GM21515 (cell line): ENCODE data around the gene KRT71.

Experiments used
- ATAC-seq: cut with Tn5 transposase; IDR thresholded peaks from one replicate; pipeline ENCODE4 v1.9.1; 2021; ENCODE audit not compliant: unreplicated experiment

The KRT71 gene

DNA sequence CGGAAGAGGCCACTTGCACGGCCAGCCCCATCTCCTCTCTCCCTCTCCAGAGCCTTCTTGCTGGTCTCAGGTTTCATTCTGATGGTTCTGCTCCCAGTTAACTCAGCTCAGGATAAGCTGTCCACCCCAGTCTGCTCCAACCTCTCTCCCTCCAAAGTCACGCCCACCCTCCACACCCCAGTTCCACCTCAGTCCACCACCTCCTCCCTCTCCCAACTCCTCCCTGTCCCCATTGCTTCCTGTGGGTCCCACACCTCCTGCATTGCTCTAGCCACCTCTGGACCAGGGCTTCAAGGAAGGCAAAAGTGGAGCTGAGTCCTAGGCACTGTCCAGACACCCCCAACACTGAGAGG is 13.1 kb downstream of the KRT71 start:
- no peak for ATAC-seq

DNA sequence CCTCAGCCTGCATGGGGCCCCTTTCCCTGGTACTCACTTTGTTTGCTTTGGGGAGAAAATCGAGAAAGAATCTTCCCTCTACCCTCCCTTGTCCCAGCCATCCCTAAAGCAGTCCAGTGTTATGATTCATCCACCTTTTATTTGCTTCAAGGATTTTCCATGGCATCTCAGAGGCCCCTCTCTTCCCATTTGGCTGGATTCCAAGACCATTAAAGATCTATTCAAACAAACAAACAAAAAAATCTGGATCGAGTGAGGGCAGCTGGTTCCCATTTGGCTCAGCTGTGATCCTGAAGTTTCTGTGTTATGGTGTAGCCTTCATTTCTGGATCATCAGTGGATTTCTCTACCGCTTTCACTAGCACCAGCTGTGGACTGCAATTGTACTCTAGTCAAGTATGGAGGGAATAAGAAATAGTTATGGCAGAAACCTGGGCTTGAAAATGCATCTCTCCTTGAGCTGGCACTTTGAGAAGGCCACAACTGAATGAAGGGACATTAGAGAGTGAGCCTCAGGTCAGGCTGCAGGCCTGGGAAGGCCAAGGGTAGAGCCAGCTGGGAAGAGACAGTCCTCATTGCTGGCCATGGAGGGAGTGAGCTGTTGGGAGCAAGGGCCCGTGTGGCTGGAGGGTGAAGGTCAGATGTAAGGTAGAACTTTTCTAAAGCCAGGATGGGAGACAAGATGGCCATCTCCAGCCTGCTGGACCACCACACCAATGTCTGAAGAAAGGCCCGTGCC is 13.7 kb downstream of the KRT71 start:
- ATAC-seq, result no peak

DNA sequence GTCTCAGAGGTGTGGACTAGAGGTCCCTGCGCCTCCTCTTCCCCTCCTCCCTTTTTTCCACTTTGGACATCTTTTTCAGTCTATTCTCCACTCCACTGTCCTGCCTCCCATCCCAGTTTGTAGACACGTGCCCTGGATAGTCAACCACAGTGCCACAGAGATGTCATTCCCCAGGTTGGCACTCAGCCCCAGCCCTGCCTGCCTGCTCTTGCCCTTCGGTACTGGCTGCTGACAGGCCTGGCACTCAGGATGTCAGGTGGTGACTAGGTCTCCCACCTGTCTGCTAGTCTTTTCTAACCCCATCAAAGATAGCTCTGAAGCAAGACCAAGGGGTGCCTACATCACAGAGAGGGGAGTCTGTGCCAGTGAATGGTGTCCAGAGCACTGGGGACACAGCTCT is 15.8 kb downstream of the KRT71 start:
- ATAC-seq, result no peak

DNA sequence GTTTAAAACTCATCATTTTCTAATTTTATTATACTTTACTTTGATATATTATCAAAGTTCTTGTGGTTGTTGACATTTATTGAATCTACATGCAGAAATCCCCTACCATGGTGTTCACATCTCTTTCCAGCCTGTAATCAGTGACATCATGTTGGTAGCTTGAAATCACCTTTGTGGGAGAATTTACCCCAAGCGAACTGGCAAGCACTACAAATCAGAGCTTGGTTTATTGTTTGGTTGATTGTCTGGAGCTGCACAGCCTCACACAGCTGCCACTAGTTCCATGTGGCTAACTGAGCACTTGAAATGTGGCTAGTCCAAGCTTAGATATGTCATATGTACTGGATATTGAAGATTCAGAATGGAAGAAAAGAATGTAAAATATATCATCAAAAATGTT is 17.4 kb downstream of the KRT71 start:
- no peak for ATAC-seq

DNA sequence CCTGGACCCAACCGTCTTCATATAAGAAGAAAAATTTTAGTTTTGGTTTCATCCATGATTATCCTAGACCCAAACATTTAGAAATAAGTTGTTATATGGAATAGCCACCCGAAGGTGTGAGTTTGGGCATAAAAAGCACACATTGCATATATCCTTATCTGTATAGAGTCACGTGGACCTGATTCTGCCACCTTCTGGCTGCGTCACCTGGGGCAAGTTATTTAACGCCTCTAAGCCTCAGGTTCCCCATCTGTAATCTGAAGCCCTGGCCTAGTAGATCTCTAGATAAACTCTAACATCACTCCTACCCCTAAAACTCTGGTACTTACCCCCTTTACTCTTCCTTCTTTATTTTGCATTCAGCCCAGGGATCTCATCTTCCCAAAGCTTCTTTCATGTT is 18.5 kb downstream of the KRT71 start:
- no peak for ATAC-seq

DNA sequence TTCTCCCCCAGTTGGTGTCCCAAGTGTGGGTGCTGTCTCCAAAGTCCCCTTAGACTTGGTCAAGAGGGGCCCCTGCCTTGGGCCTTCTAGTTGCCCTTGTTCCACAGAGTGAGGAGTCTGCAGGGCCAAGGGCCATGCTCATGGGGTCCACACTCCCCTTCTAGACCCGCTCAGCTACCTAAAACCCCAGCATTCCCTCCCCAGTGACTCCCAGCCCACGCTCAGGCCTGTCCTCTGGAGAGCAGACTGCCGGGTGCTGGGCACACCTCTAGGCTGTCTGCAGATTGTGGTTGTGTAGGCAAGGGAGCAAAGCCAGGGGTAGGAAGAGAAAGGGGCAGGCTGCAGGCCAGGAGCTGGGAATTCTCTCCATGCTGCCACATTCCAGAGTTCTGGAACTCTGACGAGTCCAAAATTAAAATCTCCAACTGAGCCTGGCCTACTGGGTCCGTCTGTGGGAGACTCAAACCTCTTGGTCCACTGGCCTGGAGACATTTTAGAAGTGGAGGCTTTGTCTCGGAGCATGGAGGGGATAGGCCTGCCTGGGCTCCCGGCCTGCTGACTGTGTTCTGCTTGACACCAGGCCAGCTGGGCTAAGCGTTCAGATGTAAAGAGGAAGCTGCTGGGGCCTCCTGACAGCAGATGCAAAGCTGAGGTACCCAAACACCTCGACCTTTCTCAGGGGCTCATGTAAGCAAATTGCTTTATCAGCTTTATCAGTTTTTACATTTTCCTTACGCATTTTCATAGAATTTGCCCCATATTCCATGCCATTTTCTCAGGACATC is 19.1 kb downstream of the KRT71 start:
- ATAC-seq, result no peak

DNA sequence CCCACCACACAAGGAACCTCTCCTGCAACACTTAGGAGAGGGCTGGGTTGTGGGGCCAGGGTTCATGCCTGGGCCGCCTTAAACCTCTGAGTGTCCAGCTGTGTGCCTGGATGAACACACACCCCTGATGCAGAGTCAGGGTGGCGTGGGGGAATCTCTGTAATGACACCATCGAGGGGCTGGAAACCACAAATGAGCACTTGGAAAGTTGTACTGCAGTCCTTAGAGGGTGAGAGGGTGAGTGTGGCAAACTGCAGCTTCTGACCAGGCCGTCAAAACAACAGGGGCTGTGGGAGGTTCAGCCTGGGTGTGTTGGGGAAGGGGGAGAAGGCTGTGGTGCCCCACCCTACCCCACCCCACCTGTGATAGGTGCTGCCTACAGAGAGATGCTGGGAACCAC is 20.3 kb downstream of the KRT71 start:
- no peak for ATAC-seq

DNA sequence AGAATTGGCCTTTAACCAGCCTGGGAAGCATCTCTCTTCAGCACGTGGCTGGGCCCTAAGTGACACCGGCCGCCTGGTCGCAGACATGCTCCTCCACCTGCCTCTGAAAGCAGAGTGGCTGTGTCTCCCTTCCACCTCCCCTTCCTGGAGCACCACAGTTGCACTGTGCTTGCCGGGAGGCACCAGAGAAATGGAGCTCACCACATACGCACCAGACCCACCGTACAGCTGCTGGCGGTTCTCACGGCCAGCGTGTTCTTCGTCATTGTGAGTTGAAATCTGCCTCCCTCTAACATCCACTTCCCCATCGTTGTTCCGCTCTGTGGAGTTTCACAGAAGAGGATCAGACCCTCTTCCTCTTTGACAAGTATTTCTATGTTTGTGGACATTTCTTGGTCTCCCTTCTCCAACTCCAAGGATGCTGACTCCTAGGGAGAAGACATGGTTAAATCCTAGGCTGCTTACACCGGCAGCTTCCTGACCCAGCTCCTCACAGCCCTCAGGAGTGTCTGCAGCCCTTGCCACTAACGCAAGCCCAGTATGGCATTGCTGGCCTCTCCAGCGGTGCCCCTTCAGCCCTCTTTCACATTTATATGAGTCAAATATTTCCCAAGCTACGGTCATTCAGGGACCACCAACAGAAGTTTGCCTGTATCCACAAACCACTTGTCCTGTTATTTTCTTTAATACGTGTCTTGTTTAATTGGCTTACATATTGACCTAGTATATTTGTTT is 21.2 kb downstream of the KRT71 start:
- ATAC-seq, result no peak

DNA sequence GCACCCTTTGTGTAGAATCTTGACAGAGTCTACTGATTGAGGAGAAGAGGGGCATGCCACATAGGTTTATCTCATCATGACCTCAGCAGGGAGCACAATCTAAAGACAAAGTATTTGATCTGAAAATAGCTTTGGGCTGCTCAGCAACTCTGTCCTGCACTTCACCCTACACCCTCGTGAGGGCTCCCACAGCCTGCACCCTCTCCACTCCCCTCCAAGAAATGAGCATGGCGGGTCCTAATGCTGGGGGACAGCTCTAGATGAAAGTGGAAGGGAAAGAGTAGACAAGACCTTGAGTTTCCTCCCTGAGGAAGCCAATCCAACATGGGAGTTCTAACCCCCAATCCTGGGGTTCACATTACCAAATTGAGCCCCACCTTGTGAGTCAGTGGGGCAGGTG is 22.0 kb downstream of the KRT71 start:
- ATAC-seq, result no peak

- ATAC-seq, result no peak
These were observed 22.6 kb downstream of the KRT71 start for GRCh38 chr12:52530366-52530765.

DNA sequence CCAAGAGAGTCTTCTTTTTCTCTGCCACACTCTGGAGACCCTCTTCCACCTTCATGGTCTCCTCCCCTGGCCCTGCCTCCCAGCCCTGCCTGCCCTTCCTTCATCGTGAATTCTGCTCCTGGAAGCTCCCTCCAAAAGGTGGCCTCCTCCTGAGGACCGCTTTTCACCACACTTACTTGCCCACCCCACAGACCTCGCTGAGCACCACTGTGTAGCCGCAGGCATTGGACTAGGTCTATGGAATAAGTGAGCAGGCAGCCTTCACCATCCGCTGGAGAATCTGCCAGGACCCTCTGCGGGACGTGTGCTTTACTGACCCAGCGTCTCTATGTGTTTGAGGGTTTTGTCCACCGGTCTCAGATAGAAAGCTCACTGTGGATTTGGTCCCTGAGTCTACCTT is 23.1 kb downstream of the KRT71 start:
- no peak for ATAC-seq

DNA sequence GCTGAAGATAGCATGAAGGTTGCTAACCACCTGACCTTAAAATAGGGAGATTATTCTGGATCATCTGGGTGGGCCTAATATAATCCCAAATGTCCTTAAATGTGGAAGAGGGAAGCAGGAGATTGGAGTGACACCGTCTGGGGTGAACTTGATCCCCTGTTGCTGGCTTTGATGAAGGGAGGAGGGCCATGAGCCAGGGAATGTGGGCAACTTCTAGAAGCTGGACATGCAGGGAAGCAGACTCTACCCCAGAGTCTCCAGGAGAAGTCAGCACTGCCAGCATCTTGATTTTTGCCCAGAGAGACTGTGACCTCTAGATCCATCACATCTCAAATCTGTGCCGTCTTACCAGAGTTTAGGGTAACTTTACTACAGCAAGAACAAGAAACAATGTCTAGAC is 23.5 kb downstream of the KRT71 start:
- no peak for ATAC-seq

GRCh38 chr12:52528641-52529143 is 24.3 kb downstream of the KRT71 start:
- no peak for ATAC-seq

GRCh38 chr12:52527121-52527800 is 25.7 kb downstream of the KRT71 start:
- ATAC-seq, result no peak

DNA sequence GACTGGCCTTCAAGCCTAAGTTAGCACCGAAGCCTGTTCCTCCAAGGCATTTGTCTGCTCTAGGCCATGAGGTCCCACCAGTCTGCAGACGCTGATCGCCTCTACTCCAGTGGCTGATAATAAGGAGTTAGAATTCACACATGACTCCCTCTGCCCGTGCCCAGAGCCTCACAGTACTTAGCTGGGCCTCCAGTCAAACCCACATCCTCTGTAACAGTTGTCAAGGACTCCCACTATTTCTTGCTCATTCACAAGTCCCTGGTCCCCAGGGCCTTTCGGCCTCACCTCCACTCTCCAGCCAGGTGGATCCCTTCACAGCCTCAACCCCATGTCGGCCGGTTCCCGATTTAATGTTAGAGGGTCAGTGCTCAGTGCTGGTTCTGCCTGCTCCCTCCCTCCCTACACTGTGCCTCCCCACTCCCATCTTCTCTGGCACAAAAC is 26.4 kb downstream of the KRT71 start:
- ATAC-seq, result no peak

DNA sequence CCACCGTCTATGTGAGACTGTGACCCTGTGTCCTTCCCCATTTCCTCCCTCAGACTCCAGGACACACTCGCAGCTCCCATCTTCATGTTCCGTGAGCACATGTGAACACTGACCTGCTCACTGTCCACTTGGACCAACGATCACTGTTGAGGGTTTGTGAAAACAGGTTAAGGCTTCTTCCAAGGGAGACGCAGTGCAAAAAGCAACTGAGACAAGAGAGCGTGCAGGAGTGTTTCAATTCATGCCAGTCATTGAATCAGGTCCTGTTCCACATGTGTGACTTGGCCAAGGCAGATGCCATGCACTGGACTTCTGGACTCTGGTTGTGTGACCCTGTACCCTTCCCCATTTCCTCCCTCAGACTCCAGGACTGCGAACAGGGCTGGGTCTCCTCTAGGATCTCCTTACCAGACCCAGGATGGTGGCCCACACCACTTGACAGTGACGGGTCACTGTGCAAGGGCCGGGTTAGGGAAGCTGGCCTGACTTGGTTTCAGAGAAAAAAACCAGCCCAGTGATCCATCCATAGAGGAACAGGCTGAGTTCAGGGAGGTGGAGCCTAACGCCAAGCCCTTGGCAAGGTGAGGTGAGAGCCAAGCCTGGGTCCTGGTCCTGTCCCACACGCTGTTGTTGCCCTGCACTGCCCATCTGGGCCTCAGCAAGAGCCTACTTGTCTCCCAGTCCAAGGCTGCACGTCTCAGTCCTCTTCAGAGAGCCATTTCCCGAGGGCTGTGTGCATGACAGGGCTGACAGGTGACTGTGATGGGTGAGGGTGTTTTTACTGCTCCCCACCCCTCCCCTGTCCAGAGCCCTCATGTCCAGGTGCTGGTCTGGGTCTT is 27.1 kb downstream of the KRT71 start:
- ATAC-seq, result no peak

DNA sequence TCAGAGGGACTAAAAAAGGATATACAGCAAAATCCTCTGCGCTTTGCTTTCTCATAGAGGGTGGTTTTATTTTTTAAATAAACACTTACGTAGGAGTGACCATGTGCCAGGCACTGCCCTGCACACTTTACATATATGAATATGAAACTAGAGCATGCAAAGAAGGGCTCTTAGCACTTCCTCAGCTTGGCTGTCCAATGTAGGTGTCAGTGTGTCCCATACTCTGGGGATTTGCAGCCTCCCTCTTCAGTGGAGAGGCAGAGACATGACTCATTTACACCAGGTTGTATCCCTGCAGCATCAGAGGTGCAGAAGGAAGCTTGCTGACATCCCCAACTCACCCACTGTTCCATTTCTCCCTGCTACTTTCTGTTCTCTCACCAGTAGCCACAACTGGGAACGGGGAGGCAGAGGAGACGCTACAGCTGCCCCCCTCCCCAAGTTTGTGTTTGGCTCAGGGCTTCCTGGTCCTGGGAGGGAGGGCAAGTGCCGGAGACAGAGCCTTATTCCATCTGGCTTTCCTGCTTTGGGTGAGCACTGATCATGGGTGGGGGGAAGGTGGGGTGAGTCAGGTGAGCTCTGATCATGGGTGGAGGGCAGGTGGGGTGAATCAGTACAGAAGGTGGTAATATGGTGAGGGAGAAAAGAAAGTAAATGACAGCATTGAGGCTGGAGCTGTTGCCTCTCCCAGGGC is 27.9 kb downstream of the KRT71 start:
- no peak for ATAC-seq

DNA sequence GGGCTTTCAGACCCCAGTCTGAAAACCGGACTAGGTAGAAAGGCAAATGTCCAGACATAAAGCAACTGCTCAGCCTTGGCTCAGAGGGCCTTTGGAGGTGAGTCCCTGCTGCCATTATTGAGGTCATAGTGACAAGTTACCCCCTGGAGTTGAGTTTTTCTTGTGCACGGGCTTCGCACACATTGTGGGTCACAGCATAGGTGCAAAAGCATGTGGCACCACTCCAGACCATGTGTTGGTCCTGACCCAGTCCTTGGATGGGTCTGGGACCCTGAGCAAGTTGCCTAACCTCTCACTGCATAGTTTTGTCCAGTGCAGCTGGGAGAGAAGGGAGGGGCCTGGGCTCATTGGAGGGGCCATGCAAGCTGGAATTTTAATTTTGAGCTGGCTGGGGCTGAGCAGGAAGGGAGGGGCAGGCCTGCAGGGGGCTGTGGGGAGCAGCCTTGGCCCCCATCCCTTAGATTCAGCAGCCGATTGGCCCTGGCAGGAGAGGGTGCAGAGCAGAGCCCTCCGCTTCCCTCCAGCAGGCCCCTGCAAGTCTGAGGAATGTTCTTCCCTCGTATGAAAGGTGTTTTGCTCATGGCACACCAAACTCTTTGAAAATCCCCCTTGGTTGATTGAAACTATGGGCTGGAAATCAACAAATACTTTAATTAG is 28.6 kb downstream of the KRT71 start:
- ATAC-seq, result no peak

DNA sequence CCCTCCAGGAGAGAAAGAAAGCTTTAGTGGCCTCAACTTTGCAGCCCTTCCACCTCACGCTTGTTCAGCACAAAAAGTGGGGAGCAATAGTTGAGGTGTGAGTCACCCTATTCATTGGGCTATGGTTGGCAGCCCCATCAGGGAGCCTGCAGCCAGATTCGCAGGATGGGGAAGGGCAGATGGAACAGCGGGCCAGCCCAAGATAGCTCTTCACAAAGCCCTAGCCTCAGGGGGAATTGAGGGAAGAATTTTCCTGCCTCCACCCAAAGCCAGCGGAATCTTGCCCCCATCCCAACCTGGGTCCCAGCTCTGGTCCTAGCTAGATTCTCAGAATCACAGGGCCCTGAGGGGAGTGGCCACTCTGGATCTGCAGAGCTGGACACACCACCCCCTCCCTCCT is 29.1 kb downstream of the KRT71 start:
- no peak for ATAC-seq
